Activated naive CD4-positive, alpha-beta T cell treated with anti-CD3 and anti-CD28 coated beads, Interleukin-2, amount 10 ng/mL, durations not matched to agents 7 days and 5 days (primary cell): ENCODE data around the gene RASA2.
A peak's percentile ranks its signal among the peaks of the same experiment; 100 is the strongest.

Experiments
- CTCF ChIA-PET: fragments of 350-600 bp; sonication (Branson Sonifier 250); formaldehyde crosslinking; loops from one replicate; lab custom pipeline; 2021; ENCODE audit warnings: antibody characterized with exemption; lab: Charles Lee
- DNase-seq: peaks from one replicate; pipeline ENCODE4 v3.0.0-alpha.2; 2020
- H3K27ac Mint-ChIP-seq: one replicate; pipeline ENCODE4 v1.8.0; 2021; ENCODE audit warnings: mild to moderate bottlenecking, moderate library complexity, mixed read lengths
- H3K27me3 Mint-ChIP-seq: one replicate; pipeline ENCODE4 v1.8.0; 2021; ENCODE audit warnings: mild to moderate bottlenecking, mixed read lengths
- H3K36me3 Mint-ChIP-seq: one replicate; pipeline ENCODE4 v1.8.0; 2021; ENCODE audit warnings: mixed read lengths
- H3K4me1 Mint-ChIP-seq: one replicate; pipeline ENCODE4 v1.8.0; 2021; ENCODE audit warnings: mixed read lengths
- H3K4me3 Mint-ChIP-seq: one replicate; pipeline ENCODE4 v1.8.0; 2021; ENCODE audit warnings: mild to moderate bottlenecking, moderate library complexity, mixed read lengths
- H3K9me3 Mint-ChIP-seq: one replicate; pipeline ENCODE4 v1.8.0; 2021; ENCODE audit warnings: mixed read lengths

RASA2 gene, protein sequence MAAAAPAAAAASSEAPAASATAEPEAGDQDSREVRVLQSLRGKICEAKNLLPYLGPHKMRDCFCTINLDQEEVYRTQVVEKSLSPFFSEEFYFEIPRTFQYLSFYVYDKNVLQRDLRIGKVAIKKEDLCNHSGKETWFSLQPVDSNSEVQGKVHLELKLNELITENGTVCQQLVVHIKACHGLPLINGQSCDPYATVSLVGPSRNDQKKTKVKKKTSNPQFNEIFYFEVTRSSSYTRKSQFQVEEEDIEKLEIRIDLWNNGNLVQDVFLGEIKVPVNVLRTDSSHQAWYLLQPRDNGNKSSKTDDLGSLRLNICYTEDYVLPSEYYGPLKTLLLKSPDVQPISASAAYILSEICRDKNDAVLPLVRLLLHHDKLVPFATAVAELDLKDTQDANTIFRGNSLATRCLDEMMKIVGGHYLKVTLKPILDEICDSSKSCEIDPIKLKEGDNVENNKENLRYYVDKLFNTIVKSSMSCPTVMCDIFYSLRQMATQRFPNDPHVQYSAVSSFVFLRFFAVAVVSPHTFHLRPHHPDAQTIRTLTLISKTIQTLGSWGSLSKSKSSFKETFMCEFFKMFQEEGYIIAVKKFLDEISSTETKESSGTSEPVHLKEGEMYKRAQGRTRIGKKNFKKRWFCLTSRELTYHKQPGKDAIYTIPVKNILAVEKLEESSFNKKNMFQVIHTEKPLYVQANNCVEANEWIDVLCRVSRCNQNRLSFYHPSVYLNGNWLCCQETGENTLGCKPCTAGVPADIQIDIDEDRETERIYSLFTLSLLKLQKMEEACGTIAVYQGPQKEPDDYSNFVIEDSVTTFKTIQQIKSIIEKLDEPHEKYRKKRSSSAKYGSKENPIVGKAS

DNA sequence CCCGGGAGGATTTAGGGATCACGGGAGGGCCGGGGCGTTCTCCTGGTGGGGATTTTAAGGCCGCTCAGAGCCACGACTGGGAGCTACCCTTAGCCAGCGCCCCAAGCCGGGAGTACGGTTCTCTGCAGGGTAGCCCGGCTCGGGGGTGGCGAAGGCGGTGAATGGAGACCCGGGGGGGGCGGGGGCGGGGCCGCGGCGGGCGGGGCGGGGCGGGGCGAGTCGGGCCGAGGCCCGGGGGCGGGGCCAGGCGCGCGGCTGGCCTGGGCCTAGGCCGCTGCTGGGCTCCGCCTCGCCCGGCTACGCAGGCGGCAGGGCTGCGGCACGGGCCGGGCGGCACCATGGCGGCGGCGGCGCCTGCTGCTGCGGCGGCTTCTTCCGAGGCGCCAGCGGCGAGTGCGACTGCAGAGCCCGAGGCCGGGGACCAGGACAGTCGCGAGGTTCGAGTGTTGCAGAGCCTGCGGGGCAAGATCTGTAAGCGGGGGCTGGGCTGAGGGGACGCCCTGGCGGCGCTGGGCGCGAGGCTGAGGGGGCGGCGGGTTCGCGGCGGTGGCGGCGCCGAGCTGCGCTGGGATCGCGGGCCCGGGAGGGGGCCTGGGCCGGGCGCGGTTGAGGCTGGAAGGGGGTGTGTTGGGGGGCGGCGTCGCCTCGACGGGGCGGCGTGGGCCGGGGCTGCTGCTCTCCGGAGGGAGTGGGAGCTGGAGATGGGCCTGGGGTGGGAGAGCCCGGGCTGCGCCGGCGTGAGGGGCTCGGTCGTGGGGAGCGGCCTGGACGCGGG is at the start of gene RASA2:
Gene RASA2, plus strand, starts transcription at position 282 of the 775 bp plus-strand sequence. Its CDS starts 57 bp downstream, at position 339.
- no peaks in the 10 kb centered on the region for H3K9me3 Mint-ChIP-seq
- H3K27ac Mint-ChIP-seq: peak within 1 kb of the TSS; percentile 98
- peak within 1 kb of the TSS; percentile 90 for H3K4me3 Mint-ChIP-seq
- no peaks in the 10 kb centered on the region for H3K27me3 Mint-ChIP-seq
- peaks cover 41% of the 10 kb centered on the region for H3K36me3 Mint-ChIP-seq
- peaks cover 73% of the 10 kb centered on the region for H3K4me1 Mint-ChIP-seq
- peak; percentile 68 for DNase-seq
- CTCF ChIA-PET: interaction anchor here (1.2 to 2.6 kb wide), 2 partner anchors 13 to 71 kb away, joined by 3 to 14 read pairs; no protein-coding TSS in a partner anchor

DNA sequence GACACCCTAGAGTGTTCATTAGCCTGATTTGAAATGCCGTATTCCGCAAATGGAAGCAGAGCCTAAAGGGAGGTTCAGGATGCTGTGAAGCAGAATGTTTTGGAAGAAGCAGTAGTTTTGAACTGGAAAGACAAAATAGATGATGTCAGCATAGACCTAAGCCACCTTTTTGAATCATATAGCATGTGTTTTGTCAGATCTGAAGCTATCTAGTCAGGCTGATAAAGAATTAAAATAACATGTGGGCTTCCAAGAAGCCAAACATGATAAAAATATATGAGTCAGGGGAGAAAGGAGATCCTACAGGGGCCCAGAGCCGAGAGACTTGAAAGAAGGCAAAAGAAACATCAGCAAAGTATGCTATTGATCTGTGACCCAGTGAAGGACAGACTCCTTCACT is 47.2 kb upstream of the RASA2 start:
- CTCF ChIA-PET: interaction anchor here (0.6 to 7.3 kb wide), 15 partner anchors 9 to 129 kb away, joined by 3 to 73 read pairs (median 3); no protein-coding TSS in a partner anchor
- H3K27ac Mint-ChIP-seq: no peak overlapping the region
- H3K4me1 Mint-ChIP-seq: peaks cover 22% of the 10 kb centered on the region

DNA sequence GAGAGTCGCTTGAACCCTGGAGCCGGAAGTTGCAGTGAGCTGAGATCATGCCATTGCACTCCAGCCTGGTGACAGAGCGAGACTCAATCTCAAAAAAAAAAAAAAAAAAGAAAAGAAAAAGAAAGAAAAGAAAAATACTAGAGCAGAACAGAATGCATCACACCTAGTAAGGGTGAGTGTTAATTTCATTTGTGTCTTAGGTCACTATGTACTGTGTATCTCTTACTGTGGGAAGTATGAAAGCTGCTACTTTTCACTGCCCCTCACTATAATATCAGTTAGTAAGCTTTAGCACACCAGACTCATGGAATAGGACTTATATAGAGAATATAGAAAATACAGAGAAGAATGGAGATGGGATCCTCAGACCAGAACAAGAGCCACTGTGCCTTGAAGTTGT is 45.9 kb upstream of the RASA2 start:
- no peak overlapping the region for H3K27ac Mint-ChIP-seq
- DNase-seq: no peak
- H3K4me3 Mint-ChIP-seq: no peak overlapping the region
- no peaks in the 10 kb centered on the region for H3K27me3 Mint-ChIP-seq
- H3K36me3 Mint-ChIP-seq: peaks cover 39% of the 10 kb centered on the region
- CTCF ChIA-PET: interaction anchor here (0.9 to 7.3 kb wide), 18 partner anchors 9 to 138 kb away, joined by 3 to 73 read pairs (median 8); no protein-coding TSS in a partner anchor
- H3K4me1 Mint-ChIP-seq: peaks cover 22% of the 10 kb centered on the region
- H3K9me3 Mint-ChIP-seq: no peaks in the 10 kb centered on the region

More for the DNA sequence above, 47.2 kb upstream of the RASA2 start:
- DNase-seq: no peak
- peaks cover 32% of the 10 kb centered on the region for H3K36me3 Mint-ChIP-seq
- no peaks in the 10 kb centered on the region for H3K27me3 Mint-ChIP-seq
- H3K4me3 Mint-ChIP-seq: no peak overlapping the region
- H3K9me3 Mint-ChIP-seq: no peaks in the 10 kb centered on the region

DNA sequence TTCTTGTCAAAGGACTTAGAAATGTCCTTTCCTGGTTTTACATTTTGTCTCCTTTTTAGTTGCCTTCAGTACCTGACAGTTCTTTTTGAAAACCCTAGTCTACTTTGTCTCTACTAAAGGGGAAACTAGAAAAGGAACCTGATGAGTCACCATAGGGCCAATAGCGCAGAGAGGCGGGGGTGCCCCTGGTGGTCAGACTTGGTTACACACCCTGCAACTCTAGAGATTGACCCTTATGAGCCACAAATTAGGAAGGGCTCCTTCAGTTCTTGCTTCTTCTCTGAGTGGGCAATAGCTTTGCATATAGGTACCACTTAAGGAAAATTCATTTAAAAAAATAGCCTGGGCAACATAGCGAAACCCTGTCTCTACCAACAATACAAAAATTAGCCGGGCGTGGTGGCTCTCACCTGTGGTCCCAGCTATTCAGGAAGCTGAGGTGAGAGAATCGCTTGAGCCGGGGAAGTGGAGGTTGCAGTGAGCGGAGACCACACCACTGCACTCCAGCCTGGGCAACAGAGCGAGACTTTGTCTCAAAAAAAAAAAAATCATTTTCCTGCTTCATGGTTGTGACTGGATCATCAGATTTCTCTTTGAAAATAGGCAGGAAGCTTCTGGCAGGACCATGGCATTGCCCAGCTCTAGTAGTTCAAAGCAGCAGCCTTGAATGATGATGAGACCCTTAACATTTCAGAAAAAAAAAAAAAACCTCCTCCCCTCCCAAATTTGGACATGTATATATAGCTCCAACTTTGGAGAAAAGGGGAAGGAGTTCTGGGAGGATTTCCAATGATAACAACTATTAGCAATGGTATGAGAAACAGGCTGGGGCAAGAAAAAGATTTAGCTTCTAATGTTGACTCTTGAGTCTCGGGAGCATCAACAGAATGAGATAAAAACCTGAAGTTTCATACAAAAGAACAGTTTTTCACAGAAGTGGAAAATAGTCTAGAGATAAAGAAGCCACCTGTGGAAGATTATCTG is 45.2 kb upstream of the RASA2 start:
- H3K27ac Mint-ChIP-seq: no peak overlapping the region
- peaks cover 39% of the 10 kb centered on the region for H3K36me3 Mint-ChIP-seq
- no peaks in the 10 kb centered on the region for H3K9me3 Mint-ChIP-seq
- DNase-seq: peak; percentile 79
- H3K4me1 Mint-ChIP-seq: peaks cover 22% of the 10 kb centered on the region
- CTCF ChIA-PET: interaction anchor here (0.7 to 7.3 kb wide), 26 partner anchors 8 to 139 kb away, joined by 3 to 73 read pairs (median 5); no protein-coding TSS in a partner anchor
- no peaks in the 10 kb centered on the region for H3K27me3 Mint-ChIP-seq
- H3K4me3 Mint-ChIP-seq: no peak overlapping the region

DNA sequence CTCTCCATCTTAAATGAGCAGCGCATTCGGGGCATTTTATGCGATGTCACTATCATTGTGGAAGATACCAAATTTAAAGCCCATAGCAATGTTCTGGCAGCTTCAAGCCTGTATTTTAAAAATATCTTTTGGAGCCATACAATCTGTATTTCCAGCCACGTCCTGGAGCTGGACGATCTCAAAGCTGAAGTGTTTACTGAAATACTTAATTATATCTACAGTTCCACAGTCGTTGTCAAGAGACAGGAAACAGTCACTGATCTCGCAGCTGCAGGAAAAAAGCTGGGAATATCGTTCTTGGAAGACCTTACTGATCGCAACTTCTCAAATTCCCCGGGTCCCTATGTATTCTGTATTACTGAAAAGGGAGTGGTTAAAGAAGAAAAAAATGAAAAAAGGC is 44.4 kb upstream of the RASA2 start:
- Mint-ChIP-seq H3K27me3 (no peaks in the 10 kb centered on the region), H3K36me3 (peaks cover 39% of the 10 kb centered on the region), H3K4me3 (no peak overlapping the region), H3K4me1 (peaks cover 22% of the 10 kb centered on the region), H3K9me3 (no peaks in the 10 kb centered on the region), H3K27ac (no peak overlapping the region)
- CTCF ChIA-PET: interaction anchor here (0.8 to 7.3 kb wide), 27 partner anchors 9 to 139 kb away, joined by 3 to 73 read pairs (median 5); no protein-coding TSS in a partner anchor
- no peak for DNase-seq

DNA sequence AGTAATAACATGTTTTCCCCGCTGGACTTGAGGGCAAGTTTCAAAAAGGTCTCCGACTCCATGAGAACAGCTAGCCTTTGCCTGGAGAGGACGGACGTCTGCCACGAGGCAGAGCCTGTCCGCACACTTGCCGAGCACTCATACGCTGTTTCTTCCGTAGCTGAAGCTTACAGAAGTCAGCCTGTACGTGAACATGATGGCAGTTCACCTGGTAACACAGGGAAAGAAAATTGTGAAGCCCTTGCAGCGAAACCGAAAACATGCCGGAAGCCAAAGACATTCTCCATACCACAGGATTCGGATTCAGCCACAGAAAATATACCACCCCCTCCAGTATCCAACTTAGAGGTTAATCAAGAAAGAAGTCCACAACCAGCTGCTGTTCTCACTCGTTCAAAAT is 43.9 kb upstream of the RASA2 start:
- Mint-ChIP-seq H3K9me3 (no peaks in the 10 kb centered on the region), H3K27me3 (no peaks in the 10 kb centered on the region), H3K27ac (no peak overlapping the region), H3K4me1 (peaks cover 22% of the 10 kb centered on the region), H3K36me3 (peaks cover 39% of the 10 kb centered on the region), H3K4me3 (no peak overlapping the region)
- CTCF ChIA-PET: interaction anchor here (0.8 to 7.3 kb wide), 18 partner anchors 11 to 140 kb away, joined by 3 to 73 read pairs (median 6); no protein-coding TSS in a partner anchor
- DNase-seq: no peak

DNA sequence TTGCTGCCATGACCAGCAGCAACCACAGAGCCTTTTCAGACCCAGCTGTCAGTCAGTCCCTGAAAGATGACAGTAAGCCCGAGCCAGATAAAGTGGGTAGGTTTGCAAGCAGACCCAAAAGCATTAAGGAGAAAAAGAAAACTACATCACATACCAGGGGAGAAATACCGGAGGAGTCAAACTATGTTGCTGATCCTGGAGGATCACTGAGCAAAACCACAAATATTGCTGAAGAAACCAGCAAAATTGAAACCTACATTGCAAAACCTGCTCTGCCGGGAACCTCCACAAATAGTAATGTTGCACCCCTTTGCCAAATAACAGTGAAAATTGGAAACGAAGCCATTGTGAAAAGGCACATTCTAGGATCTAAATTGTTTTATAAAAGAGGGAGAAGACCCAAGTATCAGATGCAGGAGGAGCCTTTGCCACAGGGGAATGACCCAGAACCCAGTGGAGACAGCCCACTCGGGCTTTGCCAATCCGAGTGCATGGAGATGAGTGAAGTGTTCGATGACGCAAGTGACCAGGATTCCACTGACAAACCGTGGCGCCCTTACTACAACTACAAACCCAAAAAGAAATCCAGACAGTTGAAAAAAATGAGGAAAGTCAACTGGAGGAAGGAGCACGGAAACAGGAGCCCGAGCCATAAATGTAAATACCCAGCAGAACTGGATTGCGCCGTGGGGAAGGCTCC is 42.1 kb upstream of the RASA2 start:
- Mint-ChIP-seq H3K27ac (no peak overlapping the region), H3K36me3 (peaks cover 34% of the 10 kb centered on the region), H3K27me3 (no peaks in the 10 kb centered on the region), H3K9me3 (no peaks in the 10 kb centered on the region), H3K4me1 (peaks cover 20% of the 10 kb centered on the region), H3K4me3 (no peak overlapping the region)
- no peak for DNase-seq
- CTCF ChIA-PET: interaction anchor here (1.6 to 7.3 kb wide), 3 partner anchors 9 to 84 kb away, joined by 3 to 73 read pairs (median 50); no protein-coding TSS in a partner anchor

DNA sequence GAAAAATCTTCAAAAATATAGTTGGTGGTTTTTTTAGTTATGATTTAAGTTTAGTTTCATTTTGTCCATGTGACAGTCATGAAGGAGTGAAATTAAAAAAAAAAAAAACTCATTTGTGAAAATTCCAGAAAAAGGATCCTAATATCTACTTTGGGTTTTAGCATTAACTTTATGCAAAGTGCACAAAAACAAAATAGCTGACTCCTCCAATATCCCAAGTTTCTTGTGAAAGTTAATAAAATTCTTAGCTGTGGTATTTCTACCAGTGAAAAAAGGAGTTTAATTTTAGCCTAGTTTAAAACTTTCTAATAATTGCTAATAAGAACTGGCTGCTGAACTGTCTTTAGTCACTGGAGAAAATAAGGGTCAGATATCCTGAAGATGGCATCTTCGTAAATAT is 40.8 kb upstream of the RASA2 start:
- no peak overlapping the region for H3K27ac Mint-ChIP-seq
- H3K4me1 Mint-ChIP-seq: peaks cover 13% of the 10 kb centered on the region
- no peaks in the 10 kb centered on the region for H3K9me3 Mint-ChIP-seq
- CTCF ChIA-PET: interaction anchor here (0.9 to 7.3 kb wide), 2 partner anchors 85 to 135 kb away, joined by 3 to 73 read pairs; no protein-coding TSS in a partner anchor
- H3K27me3 Mint-ChIP-seq: no peaks in the 10 kb centered on the region
- DNase-seq: no peak
- H3K4me3 Mint-ChIP-seq: no peak overlapping the region
- H3K36me3 Mint-ChIP-seq: peaks cover 30% of the 10 kb centered on the region

DNA sequence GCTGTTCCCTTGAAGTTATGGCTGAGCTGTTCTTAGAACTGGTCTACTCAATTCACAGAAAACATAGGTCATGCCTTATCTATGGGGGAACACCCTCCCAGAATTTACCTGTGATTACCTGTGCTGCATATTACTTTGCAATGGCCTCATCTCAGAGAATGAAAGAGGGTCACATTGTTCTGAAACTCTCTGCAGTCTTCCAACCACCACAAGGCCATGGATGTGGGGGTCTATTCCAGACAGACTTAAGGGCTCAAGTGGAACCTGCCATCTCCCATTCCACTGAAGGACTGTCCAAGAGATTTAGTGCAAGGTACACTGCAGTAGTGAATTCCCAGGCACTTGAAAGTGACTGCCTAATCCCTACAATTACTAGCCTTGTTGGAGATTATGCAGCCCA is 40.1 kb upstream of the RASA2 start:
- Mint-ChIP-seq H3K27me3 (no peaks in the 10 kb centered on the region), H3K9me3 (no peaks in the 10 kb centered on the region), H3K36me3 (peaks cover 30% of the 10 kb centered on the region), H3K4me3 (no peak overlapping the region), H3K27ac (no peak overlapping the region), H3K4me1 (peaks cover 6% of the 10 kb centered on the region)
- DNase-seq: no peak
- CTCF ChIA-PET: interaction anchor here (3.3 to 7.3 kb wide), 2 partner anchors 86 to 142 kb away, joined by 15 to 73 read pairs; no protein-coding TSS in a partner anchor

DNA sequence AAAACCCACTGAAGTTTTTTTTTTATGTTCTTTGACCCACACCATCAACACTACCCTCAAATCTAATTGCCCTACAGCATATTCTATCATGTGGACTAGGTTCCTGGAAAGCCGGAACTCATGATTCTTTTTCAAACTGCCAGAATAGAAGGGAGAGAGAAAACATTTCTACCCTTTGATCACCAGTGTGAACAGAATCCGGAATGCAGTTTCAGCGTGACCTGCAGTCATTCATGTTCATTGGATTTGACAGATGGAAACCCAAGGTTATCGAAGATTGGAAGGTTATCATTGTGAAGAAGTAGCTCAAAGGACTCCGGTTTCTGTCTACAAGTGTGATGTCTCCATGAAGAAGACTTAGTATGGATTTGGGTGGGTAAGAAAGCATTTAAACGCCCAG is 39.4 kb upstream of the RASA2 start:
- Mint-ChIP-seq H3K36me3 (peaks cover 24% of the 10 kb centered on the region), H3K4me3 (no peak overlapping the region), H3K27ac (no peak overlapping the region), H3K27me3 (no peaks in the 10 kb centered on the region), H3K4me1 (no peaks in the 10 kb centered on the region), H3K9me3 (no peaks in the 10 kb centered on the region)
- no peak for DNase-seq
- CTCF ChIA-PET: interaction anchor here (0.7 to 3.3 kb wide), 3 partner anchors 135 to 523 kb away, joined by 3 to 15 read pairs (median 13); no protein-coding TSS in a partner anchor

DNA sequence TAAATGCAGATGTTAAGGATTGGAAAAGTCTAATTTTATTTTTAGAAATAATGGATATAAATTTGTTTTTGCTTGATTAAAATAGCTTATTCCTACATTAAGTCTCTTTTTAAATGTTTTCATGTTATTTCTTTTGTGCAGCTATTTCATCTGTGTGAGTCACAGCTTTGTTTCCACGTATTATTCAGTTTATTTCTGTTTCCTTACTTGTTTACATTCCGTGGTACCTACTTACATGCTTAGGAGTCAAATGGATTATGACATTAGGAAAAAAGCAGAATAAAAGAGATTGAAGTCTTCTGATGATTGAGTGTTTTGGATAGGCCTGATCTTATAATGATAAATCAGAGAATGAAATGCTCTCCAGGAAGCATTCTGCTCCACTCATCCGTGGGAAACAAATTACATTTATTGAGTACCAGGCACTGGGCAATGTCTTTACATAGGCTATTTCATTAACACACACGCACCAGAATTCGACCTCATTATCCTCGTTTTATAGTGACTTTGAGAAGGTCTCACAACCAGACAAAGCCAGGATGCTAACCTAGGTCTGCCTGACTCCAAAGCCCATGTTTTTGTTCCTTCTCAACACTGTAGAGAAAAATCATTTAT is 38.1 kb upstream of the RASA2 start:
- Mint-ChIP-seq H3K36me3 (peaks cover 14% of the 10 kb centered on the region), H3K27me3 (no peaks in the 10 kb centered on the region), H3K27ac (no peak overlapping the region), H3K4me1 (no peaks in the 10 kb centered on the region), H3K9me3 (no peaks in the 10 kb centered on the region), H3K4me3 (no peak overlapping the region)
- DNase-seq: no peak
- CTCF ChIA-PET: interaction anchor here (0.6 to 3.3 kb wide), 7 partner anchors 9 to 146 kb away, joined by 3 to 25 read pairs (median 12); no protein-coding TSS in a partner anchor
